Endothelial cell of umbilical vein (primary cell): ENCODE measurements around the gene ZNF263.

ENCODE experiments used
- CTCF ChIP-seq, 2 donors: IDR thresholded peaks; 1 replicate in 1 of 2; 2 replicates in 1 of 2; pipeline ENCODE4 v1.5.1; 2011; ENCODE audit warnings: low read length in 2 of 2, mild to moderate bottlenecking in 2 of 2, moderate library complexity in 2 of 2, control low read depth in 1 of 2, inconsistent platforms in 1 of 2, low read depth in 1 of 2; ENCODE audit not compliant: insufficient read depth in 1 of 2; ENCODE audit errors: extremely low read depth in 1 of 2
- EZH2 ChIP-seq: IDR thresholded peaks from 2 replicates; pipeline ENCODE4 v1.6.1; 2012; ENCODE audit warnings: borderline replicate concordance, low read depth, mild to moderate bottlenecking, moderate library complexity, low read length, inconsistent platforms; ENCODE audit not compliant: severe bottlenecking
- FOS ChIP-seq: IDR thresholded peaks from 2 replicates; pipeline ENCODE4 v1.6.1; 2011; ENCODE audit warnings: mild to moderate bottlenecking, low read length, moderate library complexity, borderline replicate concordance; ENCODE audit not compliant: insufficient read depth
- GATA2 ChIP-seq: IDR thresholded peaks from 2 replicates; pipeline ENCODE4 v1.7.0; 2011; ENCODE audit warnings: low read depth, mild to moderate bottlenecking, moderate library complexity, mixed read lengths, low read length; ENCODE audit not compliant: insufficient read length, insufficient read depth
- JUN ChIP-seq: IDR thresholded peaks from 2 replicates; pipeline ENCODE4 v1.6.1; 2011; ENCODE audit warnings: borderline replicate concordance, low read depth; ENCODE audit not compliant: insufficient read length, insufficient read depth
- MAX ChIP-seq: IDR thresholded peaks from 2 replicates; pipeline ENCODE4 v1.6.1; 2011; ENCODE audit not compliant: insufficient read depth, insufficient read length
- MYC ChIP-seq: IDR thresholded peaks from one replicate; pipeline ENCODE4 v1.6.1; 2011; ENCODE audit warnings: mild to moderate bottlenecking, low read depth, low read length
- POLR2A ChIP-seq: IDR thresholded peaks from 2 replicates; pipeline ENCODE4 v1.6.1; 2012; ENCODE audit warnings: low read depth, mild to moderate bottlenecking, control low read depth, low read length
- POLR2AphosphoS5 ChIP-seq: IDR thresholded peaks from 2 replicates; pipeline ENCODE4 v1.6.1; 2012; ENCODE audit warnings: low read depth, mild to moderate bottlenecking, control low read depth, low read length, moderate library complexity; ENCODE audit not compliant: insufficient read depth

- no peak for TF ChIP-seq CTCF (IDR thresholded peaks at IDR 0.05; ENCODE audit: extremely low read depth in 1 of 2, insufficient read depth in 1 of 2, low read depth in 1 of 2, low read length in 2 of 2)
- TF ChIP-seq POLR2A, result no peak
- no peak for TF ChIP-seq JUN
- no peak for TF ChIP-seq GATA2
- TF ChIP-seq POLR2AphosphoS5, result no peak
- TF ChIP-seq EZH2, result no peak
- no peak for TF ChIP-seq MAX
- TF ChIP-seq MYC, result no peak
- TF ChIP-seq FOS, result no peak
Measured at GRCh38 chr16:3321816-3322215, 38.5 kb downstream of the ZNF263 start.
